ENCODE data around the gene FAM13A.

FAM13A gene

DNA sequence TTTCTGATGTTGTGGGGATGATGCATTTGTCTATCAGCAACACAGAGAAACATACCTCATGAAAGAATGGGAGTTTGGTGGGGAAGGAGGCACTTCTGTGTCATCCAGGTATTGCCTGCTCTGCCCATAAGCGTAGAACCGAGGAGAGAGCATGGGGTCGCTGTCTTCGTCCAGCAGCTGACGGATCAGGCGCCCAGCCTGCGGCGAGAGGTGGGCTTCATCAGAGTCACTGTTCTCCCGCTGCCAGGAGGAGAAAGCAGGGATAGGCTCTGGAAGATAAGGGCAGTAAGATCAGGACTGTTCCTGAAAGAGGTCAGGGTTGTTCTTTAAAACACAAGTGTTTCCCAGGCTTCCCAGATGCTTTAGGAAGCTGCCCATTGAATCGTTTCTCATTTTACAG is 306.6 kb downstream of the FAM13A start:
- in situ Hi-C loops (cut with HindIII; ENCODE audit: low sequenced_read_pairs) = no loop called here
- no peak overlapping the region for H3K4me3 ChIP-seq (ENCODE audit: low read depth, low read length)
- no peak for DNase-seq (ENCODE audit: low read depth)
- TF ChIP-seq, protein P1, sequence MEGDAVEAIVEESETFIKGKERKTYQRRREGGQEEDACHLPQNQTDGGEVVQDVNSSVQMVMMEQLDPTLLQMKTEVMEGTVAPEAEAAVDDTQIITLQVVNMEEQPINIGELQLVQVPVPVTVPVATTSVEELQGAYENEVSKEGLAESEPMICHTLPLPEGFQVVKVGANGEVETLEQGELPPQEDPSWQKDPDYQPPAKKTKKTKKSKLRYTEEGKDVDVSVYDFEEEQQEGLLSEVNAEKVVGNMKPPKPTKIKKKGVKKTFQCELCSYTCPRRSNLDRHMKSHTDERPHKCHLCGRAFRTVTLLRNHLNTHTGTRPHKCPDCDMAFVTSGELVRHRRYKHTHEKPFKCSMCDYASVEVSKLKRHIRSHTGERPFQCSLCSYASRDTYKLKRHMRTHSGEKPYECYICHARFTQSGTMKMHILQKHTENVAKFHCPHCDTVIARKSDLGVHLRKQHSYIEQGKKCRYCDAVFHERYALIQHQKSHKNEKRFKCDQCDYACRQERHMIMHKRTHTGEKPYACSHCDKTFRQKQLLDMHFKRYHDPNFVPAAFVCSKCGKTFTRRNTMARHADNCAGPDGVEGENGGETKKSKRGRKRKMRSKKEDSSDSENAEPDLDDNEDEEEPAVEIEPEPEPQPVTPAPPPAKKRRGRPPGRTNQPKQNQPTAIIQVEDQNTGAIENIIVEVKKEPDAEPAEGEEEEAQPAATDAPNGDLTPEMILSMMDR (IDR thresholded peaks at IDR 0.05; ENCODE audit: low read depth, low read length, missing control alignments) = no peak

DNA sequence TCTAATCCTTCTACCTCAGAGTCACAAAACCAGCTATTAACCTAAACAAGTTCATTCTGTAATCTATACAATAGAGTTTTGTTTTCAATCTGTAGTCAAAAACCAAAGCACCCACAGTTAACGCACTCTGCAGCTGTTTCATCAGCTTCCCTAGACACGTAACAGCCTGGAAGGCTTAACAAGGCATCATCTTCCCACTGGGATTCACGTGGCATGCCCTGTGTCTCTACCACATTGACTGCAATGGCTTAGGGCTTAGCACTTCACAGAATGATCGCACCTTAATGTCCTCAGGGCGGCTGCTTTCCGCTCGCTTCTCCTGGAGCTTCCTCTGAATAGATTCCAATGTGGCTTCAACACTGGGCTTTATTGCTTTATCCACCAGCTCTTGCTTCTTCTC is 309.6 kb downstream of the FAM13A start:
- TF ChIP-seq, protein P1 (IDR thresholded peaks at IDR 0.05; ENCODE audit: low read depth, low read length, missing control alignments) = no peak
- no peak for DNase-seq (ENCODE audit: low read depth)
- no peak overlapping the region for H3K4me3 ChIP-seq (ENCODE audit: low read depth, low read length)
- in situ Hi-C loops (cut with HindIII; ENCODE audit: low sequenced_read_pairs) = no loop called here

DNA sequence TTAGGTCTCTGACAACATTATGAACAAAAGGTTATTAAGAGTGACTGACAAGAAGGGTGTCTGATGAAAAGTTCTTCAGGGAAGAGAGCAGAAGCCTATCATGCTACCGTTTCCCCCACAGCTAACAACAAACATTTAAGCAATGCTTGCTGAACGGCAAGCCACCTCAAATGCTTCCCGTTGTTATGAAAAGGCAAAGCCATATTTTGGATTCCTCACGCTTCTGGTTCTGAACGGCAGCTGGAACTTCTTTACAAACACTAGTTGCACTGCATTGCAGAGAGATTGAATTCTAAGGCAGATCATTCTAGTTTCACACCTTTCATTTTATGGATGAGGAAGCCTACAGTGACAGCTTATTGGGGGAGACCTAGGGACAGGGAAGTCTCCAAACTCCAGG is 310.8 kb downstream of the FAM13A start:
- TF ChIP-seq, protein P1 (IDR thresholded peaks at IDR 0.05; ENCODE audit: low read depth, low read length, missing control alignments) = no peak
- in situ Hi-C loops (cut with HindIII; ENCODE audit: low sequenced_read_pairs) = no loop called here
- DNase-seq (ENCODE audit: low read depth) = no peak

DNA sequence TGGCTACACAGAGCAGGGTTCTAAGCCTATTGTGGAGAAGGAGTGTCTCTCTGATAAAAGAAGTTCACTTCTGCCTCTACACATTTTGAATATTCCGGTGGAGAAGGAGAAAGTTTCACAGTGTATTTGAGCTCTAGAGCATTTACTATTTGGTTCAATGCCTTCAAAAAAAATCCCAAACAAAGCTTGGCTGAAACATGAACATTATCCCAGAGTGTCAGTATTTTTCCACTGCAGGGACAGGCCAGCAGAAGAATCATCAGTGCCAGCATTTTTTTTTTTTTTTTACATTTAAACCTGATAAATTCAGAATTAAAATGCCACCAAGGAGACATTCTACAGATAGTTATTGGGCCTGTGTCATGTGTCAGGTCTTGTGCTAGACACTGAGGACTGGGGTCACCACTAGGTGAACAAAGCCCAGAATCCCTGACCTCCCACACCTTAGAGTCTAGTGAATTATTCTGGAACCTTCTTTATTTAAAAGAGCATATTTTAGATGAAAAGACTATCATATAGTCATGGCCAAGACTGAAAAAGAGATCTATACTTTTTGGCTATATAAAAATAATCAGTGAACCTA is 311.3 kb downstream of the FAM13A start:
- DNase-seq (ENCODE audit: low read depth) = no peak
- in situ Hi-C loops (cut with HindIII; ENCODE audit: low sequenced_read_pairs) = no loop called here
- TF ChIP-seq, protein P1 (IDR thresholded peaks at IDR 0.05; ENCODE audit: low read depth, low read length, missing control alignments) = no peak
- H3K4me3 ChIP-seq (ENCODE audit: low read depth, low read length) = no peak overlapping the region

More for the DNA sequence above, 310.8 kb downstream of the FAM13A start:
- no peak overlapping the region for H3K4me3 ChIP-seq (ENCODE audit: low read depth, low read length)

DNA sequence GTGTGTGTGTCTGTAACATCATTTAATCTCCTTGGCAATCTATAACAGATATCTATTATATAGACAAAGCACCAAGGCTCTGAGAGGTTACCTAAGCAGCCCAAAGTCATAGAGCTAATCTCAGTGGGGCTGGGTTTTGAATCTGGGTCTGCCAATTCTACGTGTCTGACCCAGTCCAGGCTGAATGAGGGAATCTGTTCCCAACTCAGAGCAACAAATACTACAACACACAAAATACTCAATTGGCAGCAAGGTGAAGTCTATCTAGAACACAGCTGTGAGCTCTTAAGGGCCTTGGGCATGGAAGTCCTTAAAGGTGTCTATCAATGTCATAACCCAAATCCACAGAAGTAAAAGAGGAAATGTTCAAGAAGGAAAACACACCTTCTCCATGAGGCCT is 311.8 kb downstream of the FAM13A start:
- TF ChIP-seq, protein P1 (IDR thresholded peaks at IDR 0.05; ENCODE audit: low read depth, low read length, missing control alignments) = no peak
- in situ Hi-C loops (cut with HindIII; ENCODE audit: low sequenced_read_pairs) = no loop called here
- no peak for DNase-seq (ENCODE audit: low read depth)
- H3K4me3 ChIP-seq (ENCODE audit: low read depth, low read length) = no peak overlapping the region

DNA sequence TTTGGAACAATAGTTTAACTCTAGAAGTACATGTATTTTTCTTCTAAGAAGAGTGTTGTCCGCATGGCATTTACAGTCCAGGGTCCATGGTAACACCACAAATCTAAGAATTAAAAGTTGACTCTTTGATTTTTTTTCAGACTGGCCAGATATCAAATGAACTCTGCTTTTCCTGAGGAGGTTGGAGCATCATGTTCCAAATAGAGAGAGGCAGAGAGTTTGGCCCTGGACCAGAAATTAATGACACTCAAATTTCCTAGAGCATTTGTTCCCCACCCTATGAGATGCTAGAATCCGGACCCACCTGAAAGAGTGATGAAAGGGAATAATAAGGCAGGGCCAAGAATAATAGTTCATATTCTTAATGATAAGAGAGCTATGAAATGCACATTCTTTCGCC is 312.4 kb downstream of the FAM13A start:
- TF ChIP-seq, protein P1 (IDR thresholded peaks at IDR 0.05; ENCODE audit: low read depth, low read length, missing control alignments) = no peak
- no peak for DNase-seq (ENCODE audit: low read depth)
- H3K4me3 ChIP-seq (ENCODE audit: low read depth, low read length) = no peak overlapping the region
- in situ Hi-C loops (cut with HindIII; ENCODE audit: low sequenced_read_pairs) = no loop called here

All from astrocyte of the cerebellum (primary cell).